ENCODE results near the gene TRIP13.

DNA sequence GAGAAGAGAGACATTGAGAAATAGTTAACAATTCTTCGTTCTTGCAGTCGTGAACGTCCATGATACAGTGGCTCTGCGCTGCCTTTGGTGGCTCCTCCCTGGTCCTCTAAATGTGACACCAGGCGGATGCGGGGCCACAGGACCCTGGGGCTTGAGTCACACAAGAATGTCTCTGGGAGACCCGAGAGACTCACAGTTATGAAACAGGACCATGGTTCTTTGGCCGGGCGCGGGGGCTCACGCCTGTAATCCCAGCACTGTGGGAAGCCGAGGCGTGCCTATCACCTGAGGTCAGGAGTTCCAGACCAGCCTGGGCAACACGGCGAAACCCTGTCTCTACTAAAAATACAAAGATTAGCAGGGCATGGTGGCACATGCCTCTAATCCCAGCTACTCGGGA lies 41.1 kb upstream of the TRIP13 start:
- no peak for TF ChIP-seq YY1 (IDR thresholded peaks at IDR 0.05; ENCODE audit: insufficient read depth, insufficient read length)
- TF ChIP-seq SUZ12 (IDR thresholded peaks at IDR 0.05; ENCODE audit: extremely low read depth, insufficient read depth, insufficient read length), result no peak
- TF ChIP-seq ZNF274 (IDR thresholded peaks at IDR 0.05; ENCODE audit: low read depth, low read length), result no peak

Measured in NT2/D1 (cell line).